ENCODE measurements around the gene EMX2. TPM values are rescaled to one million over a fixed set of nuclear protein-coding genes. Genes with fewer than 3 reads are reported as not detected.
A peak's percentile ranks its signal among the peaks of the same experiment; 100 is the strongest.

The EMX2 gene
- total and polyA plus RNA-seq, 2 experiments from 2014 or later: not detected

- Histone ChIP-seq H3K27ac (no peak overlapping the region), H3K79me2 (no peaks in the 10 kb centered on the region), H3K27me3 (peaks cover 100% of the 10 kb centered on the region), H4K20me1 (ENCODE audit: insufficient read depth, poor library complexity, severe bottlenecking) (no peaks in the 10 kb centered on the region), H3K36me3 (replicated peaks; ENCODE audit: insufficient read depth, low read depth) (no peaks in the 10 kb centered on the region), H3K9me2 (replicated peaks; ENCODE audit: insufficient read depth) (no peaks in the 10 kb centered on the region), H3K4me2 (no peak overlapping the region), H3K9me3 (ENCODE audit: low read depth) (no peaks in the 10 kb centered on the region), H3K4me3 (no peak overlapping the region), H2AFZ (no peak overlapping the region), H3K4me1 (ENCODE audit: insufficient read depth) (peaks cover 35% of the 10 kb centered on the region)
- peak; percentile 56 for TF ChIP-seq EZH2phosphoT487 (IDR thresholded peaks at IDR 0.05; ENCODE audit: low read depth, severe bottlenecking, unreplicated experiment)
- no peak for TF ChIP-seq EZH2 (IDR thresholded peaks at IDR 0.05; ENCODE audit: borderline replicate concordance)
- no peak for TF ChIP-seq CTCF (IDR thresholded peaks at IDR 0.05; ENCODE audit: poor library complexity)
- WGBS (ENCODE audit: low lambda C conversion rate, missing lambda C conversion rate): 10% methylated on average over 29 of the region's 29 CpGs
- DNase-seq (ENCODE audit: low spot score): no peak
Measured at GRCh38 chr10:117546581-117547015, 4.1 kb downstream of the EMX2 start.

GRCh38 chr10:117547016-117547715 is 4.6 kb downstream of the EMX2 start:
- H2AFZ ChIP-seq: no peak overlapping the region
- H3K4me2 ChIP-seq: no peak overlapping the region
- no peak for TF ChIP-seq CTCF (IDR thresholded peaks at IDR 0.05; ENCODE audit: poor library complexity)
- no peak for TF ChIP-seq EZH2phosphoT487 (IDR thresholded peaks at IDR 0.05; ENCODE audit: low read depth, severe bottlenecking, unreplicated experiment)
- TF ChIP-seq EZH2 (IDR thresholded peaks at IDR 0.05; ENCODE audit: borderline replicate concordance): no peak
- peaks cover 100% of the 10 kb centered on the region for H3K27me3 ChIP-seq
- WGBS (ENCODE audit: low lambda C conversion rate, missing lambda C conversion rate): 11% methylated on average over 20 of the region's 20 CpGs
- H3K4me3 ChIP-seq: no peak overlapping the region
- H3K36me3 ChIP-seq (replicated peaks; ENCODE audit: insufficient read depth, low read depth): no peaks in the 10 kb centered on the region
- no peaks in the 10 kb centered on the region for H3K79me2 ChIP-seq
- H3K9me3 ChIP-seq (ENCODE audit: low read depth): no peaks in the 10 kb centered on the region
- no peak overlapping the region for H3K27ac ChIP-seq
- H4K20me1 ChIP-seq (ENCODE audit: insufficient read depth, poor library complexity, severe bottlenecking): no peaks in the 10 kb centered on the region
- H3K4me1 ChIP-seq (ENCODE audit: insufficient read depth): peaks cover 35% of the 10 kb centered on the region
- no peaks in the 10 kb centered on the region for H3K9me2 ChIP-seq (replicated peaks; ENCODE audit: insufficient read depth)
- no peak for DNase-seq (ENCODE audit: low spot score)

- no peak overlapping the region for H3K4me3 ChIP-seq
- WGBS (ENCODE audit: low lambda C conversion rate, missing lambda C conversion rate): 5% methylated on average over 32 of the region's 32 CpGs
- H3K9me3 ChIP-seq (ENCODE audit: low read depth): no peaks in the 10 kb centered on the region
- no peak overlapping the region for H3K4me2 ChIP-seq
- peaks cover 32% of the 10 kb centered on the region for H3K4me1 ChIP-seq (ENCODE audit: insufficient read depth)
- TF ChIP-seq EZH2phosphoT487 (IDR thresholded peaks at IDR 0.05; ENCODE audit: low read depth, severe bottlenecking, unreplicated experiment) (peak; percentile 38), CTCF (IDR thresholded peaks at IDR 0.05; ENCODE audit: poor library complexity) (no peak), EZH2 (IDR thresholded peaks at IDR 0.05; ENCODE audit: borderline replicate concordance) (peak; percentile 90)
- H4K20me1 ChIP-seq (ENCODE audit: insufficient read depth, poor library complexity, severe bottlenecking): no peaks in the 10 kb centered on the region
- no peaks in the 10 kb centered on the region for H3K36me3 ChIP-seq (replicated peaks; ENCODE audit: insufficient read depth, low read depth)
- H3K9me2 ChIP-seq (replicated peaks; ENCODE audit: insufficient read depth): no peaks in the 10 kb centered on the region
- H2AFZ ChIP-seq: no peak overlapping the region
- H3K27ac ChIP-seq: no peak overlapping the region
- H3K27me3 ChIP-seq: peaks cover 100% of the 10 kb centered on the region
- no peaks in the 10 kb centered on the region for H3K79me2 ChIP-seq
- DNase-seq (ENCODE audit: low spot score): no peak
Measured at GRCh38 chr10:117547716-117548668, 5.4 kb downstream of the EMX2 start.

Data from hepatocyte (in vitro differentiated cells).